Activated CD8-positive, alpha-beta T cell treated with anti-CD3 and anti-CD28 coated beads for 36 hours (primary cell): ENCODE results near the gene TYK2. TPM values are rescaled to one million over a fixed set of nuclear protein-coding genes. Genes with fewer than 3 reads are reported as not detected.
A peak's percentile ranks its signal among the peaks of the same experiment; 100 is the strongest.

ENCODE experiments used
- ATAC-seq: fragments of 200-7000 bp; cut with Tn5 transposase; one replicate; pipeline ENCODE4 v1.10.0; 2021; ENCODE audit warnings: mild to moderate bottlenecking, moderate library complexity
- CTCF ChIA-PET: fragments of 350-600 bp; sonication (Branson Sonifier 250); formaldehyde crosslinking; loops from one replicate; lab custom pipeline; 2021; ENCODE audit warnings: antibody characterized with exemption; lab: Charles Lee
- POLR2A ChIA-PET: fragments of 350-600 bp; sonication (Branson Sonifier 250); formaldehyde crosslinking; loops from one replicate; lab custom pipeline; 2021; ENCODE audit warnings: antibody characterized with exemption; lab: Charles Lee
- DNase-seq: peaks from one replicate; pipeline ENCODE4 v3.0.0-alpha.2; 2020
- H3K27ac Mint-ChIP-seq: one replicate; pipeline ENCODE4 v1.8.0; 2021; ENCODE audit warnings: mild to moderate bottlenecking, mixed read lengths
- H3K27me3 Mint-ChIP-seq: one replicate; pipeline ENCODE4 v1.8.0; 2021; ENCODE audit warnings: mixed read lengths
- H3K36me3 Mint-ChIP-seq: one replicate; pipeline ENCODE4 v1.8.0; 2021; ENCODE audit warnings: low read depth, mixed read lengths
- H3K4me1 Mint-ChIP-seq: one replicate; pipeline ENCODE4 v1.8.0; 2021; ENCODE audit warnings: low read depth, mixed read lengths
- H3K4me3 Mint-ChIP-seq: one replicate; pipeline ENCODE4 v1.8.0; 2021; ENCODE audit warnings: mild to moderate bottlenecking, moderate library complexity, mixed read lengths
- H3K9me3 Mint-ChIP-seq: one replicate; pipeline ENCODE4 v1.8.0; 2021; ENCODE audit warnings: mixed read lengths
- CTCF ChIP-seq: fragments of 200-600 bp; IDR thresholded peaks from one replicate; pipeline ENCODE4 v1.8.0; 2022; ENCODE audit warnings: antibody characterized with exemption, mild to moderate bottlenecking
- intact Hi-C: fragments of 100-400 bp; cut with micrococcal nuclease; formaldehyde crosslinking; loops from one replicate; pipeline ENCODE4 v1.10.0; 2022
- total RNA-seq, 2 experiments: library from RNA; stranded (reverse); gene quantifications; one replicate each; pipeline ENCODE4 v1.2.3, GENCODE V29; 2021

TYK2 gene
- total RNA-seq, 2 experiments from 2014 or later: 143 TPM

- H3K9me3 Mint-ChIP-seq: no peaks in the 10 kb centered on the region
- no peaks in the 10 kb centered on the region for H3K27me3 Mint-ChIP-seq
- H3K27ac Mint-ChIP-seq: no peak overlapping the region
- ATAC-seq (peak; percentile 46), DNase-seq (no peak)
- intact Hi-C loops: no loop called here
- ChIA-PET POLR2A (no interaction called here), CTCF (no interaction called here)
- H3K4me1 Mint-ChIP-seq: no peaks in the 10 kb centered on the region
- H3K36me3 Mint-ChIP-seq: peaks cover 27% of the 10 kb centered on the region
- no peak overlapping the region for H3K4me3 Mint-ChIP-seq
- TF ChIP-seq CTCF: no peak
Measured at GRCh38 chr19:10352764-10353671, 27.4 kb downstream of the TYK2 start.

- ATAC-seq: no peak
- Mint-ChIP-seq H3K9me3 (no peaks in the 10 kb centered on the region), H3K36me3 (peaks cover 5% of the 10 kb centered on the region), H3K4me1 (no peaks in the 10 kb centered on the region), H3K4me3 (no peak overlapping the region), H3K27ac (no peak overlapping the region), H3K27me3 (no peaks in the 10 kb centered on the region)
- DNase-seq: no peak
- CTCF ChIA-PET: no interaction called here
- POLR2A ChIA-PET: interaction anchor here (0.9 to 1.1 kb wide), 2 partner anchors 15 to 28 kb away, joined by 3 to 5 read pairs; no protein-coding TSS in a partner anchor
- intact Hi-C loops: no loop called here
- no peak for TF ChIP-seq CTCF
Measured at GRCh38 chr19:10346509-10346908, 33.9 kb downstream of the TYK2 start.

GRCh38 chr19:10344780-10345179 is 35.6 kb downstream of the TYK2 start:
- H3K36me3 Mint-ChIP-seq: peaks cover 1% of the 10 kb centered on the region
- no peak overlapping the region for H3K27ac Mint-ChIP-seq
- DNase-seq (no peak), ATAC-seq (no peak)
- no peak overlapping the region for H3K4me3 Mint-ChIP-seq
- H3K9me3 Mint-ChIP-seq: no peaks in the 10 kb centered on the region
- peaks cover 9% of the 10 kb centered on the region for H3K4me1 Mint-ChIP-seq
- ChIA-PET POLR2A (interaction anchor here (0.8 to 1.2 kb wide), 2 partner anchors 17 to 28 kb away, joined by 3 to 4 read pairs; no protein-coding TSS in a partner anchor), CTCF (interaction anchor here (0.7 to 2.9 kb wide), 5 partner anchors 11 to 85 kb away, joined by 3 to 14 read pairs (median 4); partner anchors contain the start of gene RAVER1)
- intact Hi-C loops: no loop called here
- TF ChIP-seq CTCF: no peak
- H3K27me3 Mint-ChIP-seq: no peaks in the 10 kb centered on the region

- no peak overlapping the region for H3K4me3 Mint-ChIP-seq
- intact Hi-C loops: no loop called here
- TF ChIP-seq CTCF: no peak
- H3K9me3 Mint-ChIP-seq: no peaks in the 10 kb centered on the region
- H3K27me3 Mint-ChIP-seq: no peaks in the 10 kb centered on the region
- DNase-seq (no peak), ATAC-seq (no peak)
- peaks cover 22% of the 10 kb centered on the region for H3K4me1 Mint-ChIP-seq
- ChIA-PET CTCF (interaction anchor here (2.9 kb wide), 1 partner anchor 45 kb away, joined by 14 read pairs; no protein-coding TSS in a partner anchor), POLR2A (interaction anchor here (0.8 to 1.1 kb wide), 4 partner anchors 13 to 47 kb away, joined by 3 to 4 read pairs (median 3); no protein-coding TSS in a partner anchor)
- no peak overlapping the region for H3K27ac Mint-ChIP-seq
- H3K36me3 Mint-ChIP-seq: no peaks in the 10 kb centered on the region
Measured at GRCh38 chr19:10343495-10343894, 36.9 kb downstream of the TYK2 start.

GRCh38 chr19:10339977-10340376 is 40.4 kb downstream of the TYK2 start:
- ATAC-seq: no peak
- H3K4me1 Mint-ChIP-seq: peaks cover 35% of the 10 kb centered on the region
- CTCF ChIA-PET: interaction anchor here (0.9 to 1.5 kb wide), 4 partner anchors 50 to 138 kb away, joined by 3 to 4 read pairs (median 3); partner anchors contain the start of gene ICAM5
- DNase-seq: no peak
- no peak for TF ChIP-seq CTCF
- peaks cover 6% of the 10 kb centered on the region for H3K36me3 Mint-ChIP-seq
- peak overlapping the region; percentile 96 for H3K4me3 Mint-ChIP-seq
- POLR2A ChIA-PET: no interaction called here
- H3K9me3 Mint-ChIP-seq: no peaks in the 10 kb centered on the region
- no peaks in the 10 kb centered on the region for H3K27me3 Mint-ChIP-seq
- H3K27ac Mint-ChIP-seq: peak overlapping the region; percentile 95
- intact Hi-C loops: loop anchor here (10.0 kb wide), 1 partner anchor 45 kb away; the partner anchor contains the start of gene TYK2
